ENCODE measurements around the gene ZBTB16.

ZBTB16 gene

DNA sequence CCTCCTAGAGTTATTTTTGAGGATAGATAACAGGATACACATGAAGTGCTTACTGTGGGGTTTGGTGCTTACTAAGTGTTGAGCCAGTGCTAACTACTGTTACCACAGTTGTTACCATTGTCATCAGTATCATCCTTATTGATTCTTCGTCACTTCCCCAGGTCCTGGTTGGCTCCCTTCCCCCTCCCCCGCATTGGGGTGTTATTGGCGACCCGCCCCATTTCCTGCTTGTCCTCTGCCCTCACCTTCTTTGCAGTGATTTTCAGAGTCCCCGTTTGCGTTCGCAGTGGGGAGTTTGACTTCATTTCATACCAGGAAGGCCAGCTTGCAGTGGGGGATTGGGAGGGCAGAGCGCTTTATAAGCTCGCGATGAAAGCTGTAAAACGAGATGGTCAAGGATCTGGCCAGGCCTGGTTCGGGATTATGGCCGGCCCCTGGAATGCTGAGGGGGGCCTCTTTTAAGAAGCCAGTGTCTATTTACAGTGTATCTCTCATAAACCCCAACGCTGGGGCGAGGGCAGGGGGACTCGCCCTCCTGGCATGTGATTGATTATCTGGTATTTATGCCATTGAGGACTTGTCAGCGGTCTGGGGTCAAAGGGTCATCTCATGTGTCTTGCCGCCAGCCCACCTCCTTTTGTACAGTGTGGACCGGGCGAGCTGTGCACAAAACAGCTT is 152.1 kb downstream of the ZBTB16 start:
- no peak for DNase-seq (ENCODE audit: low spot score)

DNA sequence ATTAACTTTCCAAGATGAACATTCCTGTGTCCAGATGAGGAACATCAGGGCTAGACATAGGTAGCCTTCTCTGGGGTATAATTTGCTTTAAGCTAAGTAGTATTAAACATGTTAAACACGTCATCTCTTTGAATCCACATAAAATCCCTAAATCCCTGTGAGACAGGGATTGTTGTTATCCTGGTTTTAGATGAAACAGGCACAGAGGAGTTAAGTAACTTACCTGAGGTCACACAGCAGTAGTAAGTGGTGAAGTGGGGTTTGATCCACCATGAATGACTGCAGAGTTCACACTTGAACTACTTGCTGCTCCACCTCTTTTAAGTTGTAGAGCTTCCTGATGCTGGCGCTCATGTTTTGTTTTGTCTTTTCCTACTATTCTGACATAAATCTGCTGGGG is 154.1 kb downstream of the ZBTB16 start:
- DNase-seq (ENCODE audit: low spot score): no peak

DNA sequence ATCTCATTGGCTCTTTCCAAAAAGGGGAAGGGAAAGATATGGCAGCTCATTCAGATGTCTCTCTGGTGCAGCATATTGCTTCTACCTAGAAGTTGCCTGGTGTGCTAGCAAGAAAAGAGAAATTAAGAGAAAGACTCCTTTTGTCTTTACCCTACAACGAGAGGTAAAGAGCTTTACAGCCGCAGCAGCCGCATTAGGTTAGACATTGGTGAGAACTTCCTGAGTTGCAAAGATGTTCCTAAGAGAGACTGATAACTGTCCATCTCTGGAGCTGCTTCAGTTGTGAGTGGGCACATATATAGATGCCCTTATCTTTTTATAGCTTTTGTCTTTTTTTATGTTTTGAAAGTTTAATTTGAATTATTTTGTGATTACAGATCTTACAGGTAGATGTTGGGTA is 155.9 kb downstream of the ZBTB16 start:
- DNase-seq (ENCODE audit: low spot score): no peak

DNA sequence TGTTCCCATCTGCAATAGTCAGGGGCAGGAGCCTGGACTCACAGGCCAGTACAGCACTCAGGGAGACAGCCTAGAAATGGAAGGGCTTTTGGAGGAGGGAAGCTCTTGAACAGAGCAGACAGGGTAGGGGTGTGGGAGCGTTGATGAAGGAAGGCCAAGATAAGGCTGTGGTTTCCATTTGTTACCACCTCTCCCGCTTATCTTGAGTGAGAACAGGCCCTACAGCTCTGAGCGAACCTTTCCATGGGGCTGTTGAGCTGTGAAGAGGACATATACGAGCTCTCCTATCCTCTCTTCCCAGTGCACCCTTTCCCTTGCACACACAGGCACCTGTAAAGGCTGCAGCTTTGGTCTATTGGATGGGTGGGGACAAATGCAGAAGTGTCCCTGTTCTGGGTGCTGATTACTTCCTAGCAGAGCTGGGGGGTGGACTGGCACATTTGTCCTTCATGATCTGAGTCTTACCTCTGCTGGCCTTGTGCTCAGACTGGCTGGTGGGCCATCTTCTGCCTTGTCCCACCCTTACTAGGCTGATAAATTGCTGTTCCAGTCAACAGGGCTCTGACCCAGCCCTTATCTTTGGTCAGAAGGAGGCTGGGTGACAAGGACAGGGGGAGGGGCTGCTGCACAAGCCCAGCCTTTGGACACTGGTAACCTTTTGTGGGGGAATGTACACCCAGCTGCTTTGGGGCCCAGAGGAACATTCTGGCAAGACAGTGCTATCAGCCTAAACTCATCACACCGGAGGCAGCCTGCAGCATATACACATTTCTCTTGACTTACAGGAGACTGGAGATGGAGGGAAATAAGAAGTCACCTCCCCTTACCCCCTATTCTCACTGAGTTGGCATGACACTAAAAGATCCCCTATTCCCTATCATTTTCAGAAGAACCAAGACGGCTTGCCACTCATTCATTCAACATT is 156.6 kb downstream of the ZBTB16 start:
- DNase-seq (ENCODE audit: low spot score): no peak

DNA sequence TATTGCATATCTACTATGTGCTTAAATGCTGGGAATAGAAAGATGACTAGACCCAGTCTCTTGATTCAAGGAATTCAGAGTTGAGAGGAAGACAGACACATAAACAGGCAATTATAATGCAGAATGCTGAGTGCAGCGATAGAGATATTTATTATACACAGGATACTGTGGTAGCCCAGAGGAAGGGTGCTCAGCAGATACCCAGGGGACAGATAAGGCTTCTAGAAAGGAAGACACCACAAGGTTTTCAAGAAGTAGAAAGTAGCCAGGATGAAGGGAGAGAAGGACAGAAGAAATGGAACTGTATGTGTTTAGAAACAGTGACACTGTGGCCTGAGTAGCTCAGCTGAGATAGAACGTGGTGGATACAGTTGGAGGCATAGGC is 157.3 kb downstream of the ZBTB16 start:
- DNase-seq (ENCODE audit: low spot score): no peak

DNA sequence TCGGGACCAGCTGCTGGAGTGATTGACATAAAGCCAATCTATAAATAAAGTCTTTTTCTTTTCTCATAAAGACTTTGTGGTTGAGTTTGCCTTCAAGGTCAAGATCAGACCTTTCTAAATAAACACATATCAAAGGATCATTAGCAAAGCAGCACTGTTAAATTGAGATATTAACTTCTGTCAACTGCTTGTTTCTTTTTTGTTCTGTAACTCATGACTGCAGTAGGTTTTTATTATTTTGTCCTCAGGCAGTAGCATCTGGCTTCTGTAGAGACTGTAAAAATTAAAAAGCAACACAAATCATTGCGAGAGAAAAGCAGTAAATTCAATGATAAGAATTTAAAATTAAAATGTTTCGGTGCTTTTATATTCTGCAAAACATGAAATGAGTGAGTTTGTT is 159.0 kb downstream of the ZBTB16 start:
- no peak for DNase-seq (ENCODE audit: low spot score)

DNA sequence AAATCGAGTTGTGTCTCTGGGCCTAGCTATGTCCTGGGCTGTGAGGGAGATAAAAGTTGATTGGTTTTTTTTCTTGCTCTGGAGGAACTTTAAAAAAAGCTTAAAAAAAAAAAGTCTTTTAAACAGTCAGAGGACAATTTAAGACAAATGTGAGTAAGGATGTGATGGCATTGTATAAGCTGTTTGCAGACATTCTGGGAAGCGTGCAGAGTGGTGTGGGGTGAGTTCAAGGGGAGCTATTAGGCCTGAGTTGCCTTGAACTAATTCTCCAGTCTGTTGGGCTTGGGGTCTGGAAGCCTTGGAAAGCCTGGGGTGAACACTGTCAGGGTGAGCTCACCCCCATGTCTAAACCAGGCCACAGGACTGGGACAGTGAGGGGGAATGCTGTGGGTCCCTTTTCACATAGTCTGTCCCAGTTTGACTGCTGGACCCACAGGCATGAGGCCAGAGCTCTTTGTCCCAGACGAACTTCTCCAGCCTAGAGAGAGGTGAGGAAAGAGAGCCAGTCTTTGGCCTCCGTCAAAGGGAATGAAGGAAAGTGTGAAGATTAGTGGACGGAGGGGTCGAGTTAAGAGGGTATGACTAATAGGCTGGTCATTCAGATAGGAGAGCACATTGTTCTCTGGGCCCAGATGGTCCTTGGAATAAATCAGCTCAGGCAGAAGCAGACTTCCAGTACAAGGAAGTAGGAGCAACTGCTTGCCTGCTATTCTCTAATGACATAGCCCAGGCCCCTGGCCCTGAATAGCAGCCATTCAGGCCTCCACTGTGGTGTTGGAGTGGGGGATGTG is 160.2 kb downstream of the ZBTB16 start:
- no peak for DNase-seq (ENCODE audit: low spot score)

- no peak for DNase-seq (ENCODE audit: low spot score)
These were observed 161.5 kb downstream of the ZBTB16 start for GRCh38 chr11:114221037-114221436.

DNA sequence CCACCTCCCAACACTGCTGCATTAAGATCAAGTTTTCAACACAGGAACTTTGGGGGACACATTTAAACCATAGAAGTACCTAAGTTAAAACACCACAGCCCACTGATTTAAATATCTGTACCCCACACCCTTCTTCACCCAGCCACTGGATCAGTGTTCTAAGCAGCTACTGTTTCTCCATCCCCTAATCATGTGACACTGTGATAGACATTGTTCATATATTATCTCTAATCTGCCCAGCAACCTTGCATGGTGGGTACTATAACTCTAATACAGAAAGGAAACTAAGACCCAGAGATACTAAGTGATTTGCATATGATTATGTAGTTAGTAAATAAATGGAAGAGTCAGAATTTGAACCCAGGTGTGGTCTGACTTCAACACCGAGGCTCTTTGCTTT is 166.2 kb downstream of the ZBTB16 start:
- DNase-seq (ENCODE audit: low spot score): no peak

GRCh38 chr11:114226356-114226755 is 166.8 kb downstream of the ZBTB16 start:
- no peak for DNase-seq (ENCODE audit: low spot score)

GRCh38 chr11:114228435-114229411 is 169.2 kb downstream of the ZBTB16 start:
- peak; percentile 62 for DNase-seq (ENCODE audit: low spot score)

- no peak for DNase-seq (ENCODE audit: low spot score)
These were observed 170.7 kb downstream of the ZBTB16 start for GRCh38 chr11:114230031-114230704.

DNA sequence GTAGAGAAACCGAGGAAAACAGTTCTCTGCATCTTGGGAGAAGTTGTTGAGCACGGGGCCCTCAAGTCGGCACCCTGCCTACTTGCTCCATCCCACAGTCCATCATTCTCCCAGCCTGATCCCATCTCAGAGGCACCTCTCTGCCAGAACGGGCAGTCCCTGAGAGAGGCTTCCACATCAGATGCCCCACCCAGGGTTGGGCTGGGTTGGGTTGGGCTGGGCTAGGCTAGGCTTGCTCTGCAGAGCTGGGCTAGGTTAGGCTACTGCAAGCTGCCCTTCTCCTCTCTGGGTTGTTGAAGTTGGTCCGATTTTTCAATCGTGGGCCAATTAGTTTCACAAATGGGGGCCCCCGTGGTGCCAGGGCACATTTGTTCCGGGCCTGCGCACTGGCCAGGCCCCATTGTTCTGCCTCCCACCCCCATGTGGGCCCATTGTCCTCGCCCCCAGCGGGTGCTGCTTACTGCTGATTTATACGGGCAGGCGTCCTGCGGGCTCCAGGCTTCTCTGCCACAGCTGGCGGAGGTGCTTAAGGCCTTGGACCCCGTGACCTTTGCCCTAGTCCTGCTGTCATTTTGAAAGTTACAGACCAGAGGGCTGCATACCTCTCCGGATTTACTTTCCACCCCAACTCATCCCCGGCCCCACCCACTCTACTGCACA is 173.0 kb downstream of the ZBTB16 start:
- DNase-seq (ENCODE audit: low spot score): no peak

GRCh38 chr11:114233755-114234154 is 174.2 kb downstream of the ZBTB16 start:
- no peak for DNase-seq (ENCODE audit: low spot score)

DNA sequence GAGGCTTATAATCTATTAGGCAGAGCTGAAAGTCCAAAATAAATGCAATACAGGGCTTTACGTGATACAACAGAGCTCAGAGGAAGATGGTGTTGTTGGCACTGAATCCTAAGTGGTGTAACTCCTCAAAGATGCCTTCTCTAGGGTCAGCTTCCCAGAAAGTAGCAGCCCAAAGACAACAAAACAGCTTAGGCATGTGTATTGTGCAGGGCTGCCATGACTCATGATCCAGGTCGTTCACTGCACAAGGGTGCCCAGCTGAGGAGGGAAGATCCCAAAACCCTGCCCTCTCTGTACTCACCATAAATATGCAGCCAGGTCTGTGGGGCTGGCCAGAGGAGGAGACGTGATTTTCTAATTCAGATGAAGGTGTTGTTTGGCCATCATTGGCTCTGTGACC is 177.3 kb downstream of the ZBTB16 start:
- DNase-seq (ENCODE audit: low spot score): no peak

DNA sequence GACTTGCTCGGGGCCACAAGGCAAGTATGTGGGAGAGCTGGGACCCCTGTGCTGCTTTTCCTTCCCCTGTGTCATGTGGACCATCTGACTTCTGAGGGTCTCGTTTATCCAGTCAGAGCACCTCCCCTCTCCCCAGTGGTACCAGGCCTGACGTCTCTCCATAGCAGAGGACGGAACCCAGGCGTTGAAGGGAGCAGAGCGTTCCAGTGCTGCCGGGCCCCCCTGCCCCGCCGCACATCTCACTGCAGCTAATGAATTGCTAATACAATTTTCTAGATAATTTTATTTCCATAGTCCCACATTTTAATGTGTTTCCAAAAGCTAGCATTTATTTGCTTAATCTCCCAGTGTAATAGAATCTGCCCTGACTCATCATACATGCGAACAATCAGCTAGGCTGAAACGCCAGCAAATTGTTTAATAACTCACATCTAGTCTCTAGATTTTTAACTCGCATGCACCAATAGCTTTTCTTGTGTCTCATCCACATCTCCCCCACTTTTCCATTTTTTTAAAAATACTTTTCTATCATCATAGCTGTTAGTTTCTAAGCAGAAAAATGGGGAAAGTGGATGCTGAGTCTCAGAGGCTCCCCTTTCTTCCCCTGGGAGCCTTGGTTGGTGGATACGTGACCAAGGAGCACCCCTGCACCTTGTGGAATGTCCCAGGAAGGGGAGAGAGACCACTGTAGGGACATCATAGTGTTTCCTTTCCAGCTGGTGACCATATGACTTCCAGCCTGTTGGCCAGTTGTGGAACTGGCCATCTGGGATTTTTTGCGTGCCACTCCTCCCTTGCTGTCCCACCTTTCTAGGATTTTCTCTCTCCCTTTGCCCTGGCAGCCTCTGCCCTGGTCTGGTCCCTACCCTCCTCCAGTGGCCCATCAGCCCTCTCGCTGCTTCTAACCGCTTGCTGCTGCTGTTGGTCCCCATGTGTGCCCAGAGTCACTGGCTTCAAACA is 178.1 kb downstream of the ZBTB16 start:
- DNase-seq (ENCODE audit: low spot score): no peak

DNA sequence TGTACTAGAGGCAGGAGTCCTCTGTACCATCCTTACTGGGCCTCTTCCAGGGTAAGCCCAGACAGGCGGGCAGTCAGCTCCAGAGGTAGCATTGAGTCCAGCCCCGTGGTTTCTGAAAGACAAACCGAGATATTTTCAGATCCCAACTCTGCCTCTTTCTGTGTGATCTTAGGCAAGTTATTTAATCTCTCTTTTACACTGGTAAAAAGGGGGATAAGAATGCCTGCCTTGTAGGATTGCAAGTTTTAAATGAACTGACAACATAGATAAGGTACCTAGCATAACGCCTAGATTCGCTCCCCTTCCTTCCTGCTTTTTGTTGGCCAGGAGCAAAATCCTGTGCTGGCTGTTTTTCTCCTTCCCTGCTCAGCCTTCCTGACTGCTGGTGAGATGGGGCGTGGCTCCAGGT is 180.2 kb downstream of the ZBTB16 start:
- no peak for DNase-seq (ENCODE audit: low spot score)

GRCh38 chr11:114242032-114242431 is 182.5 kb downstream of the ZBTB16 start:
- no peak for DNase-seq (ENCODE audit: low spot score)

Data from cerebellar cortex (tissue), 1 donor.